ENCODE results near the gene DIRAS2. TPM values are rescaled to one million over a fixed set of nuclear protein-coding genes. Genes with fewer than 3 reads are reported as not detected.
A peak's percentile ranks its signal among the peaks of the same experiment; 100 is the strongest.

The DIRAS2 gene
- under 1 TPM in 1 of 2 donors, not detected in 1; 0.05 TPM for total RNA-seq
- under 1 TPM; 0.43 to 0.79 (median 0.58) TPM for polyA plus RNA-seq (ENCODE audit: insufficient read length in 6 of 6)
- long read RNA-seq, donor 1, result 0 reads
- long read RNA-seq, donor 2, result 0 reads
- long read RNA-seq, donor 3, result 0 reads
- long read RNA-seq, donor 4, result 0 reads
- long read RNA-seq, donor 5, full-length matches to known transcripts, result 1 of 1 reads
- long read RNA-seq, donor 5, partial matches to known transcripts, result 0 of 1 reads
- long read RNA-seq, donor 5, other reads (novel, unspliced or antisense), result 0 of 1 reads
- long read RNA-seq, donor 6, result 0 reads
- long read RNA-seq, donor 7, full-length matches to known transcripts, result 1 of 1 reads
- long read RNA-seq, donor 7, partial matches to known transcripts, result 0 of 1 reads
- long read RNA-seq, donor 7, other reads (novel, unspliced or antisense), result 0 of 1 reads
- long read RNA-seq, donor 8, result 0 reads
- long read RNA-seq, donor 9, result 0 reads
- long read RNA-seq, donor 10, result 0 reads
- long read RNA-seq, donor 11, full-length matches to known transcripts, result 12 of 12 reads
- long read RNA-seq, donor 11, partial matches to known transcripts, result 0 of 12 reads
- long read RNA-seq, donor 11, other reads (novel, unspliced or antisense), result 0 of 12 reads
- long read RNA-seq, donor 12, result 0 reads

GRCh38 chr9:90642570-90643539 lies at the start of gene DIRAS2:
Gene DIRAS2, minus strand, starts transcription at chr9:90642824. Its CDS starts 28,997 bp downstream, at chr9:90613827.
- ATAC-seq, result peak; percentile 97
- intact Hi-C loops (cut with DNase I), result no loop called here

DNA sequence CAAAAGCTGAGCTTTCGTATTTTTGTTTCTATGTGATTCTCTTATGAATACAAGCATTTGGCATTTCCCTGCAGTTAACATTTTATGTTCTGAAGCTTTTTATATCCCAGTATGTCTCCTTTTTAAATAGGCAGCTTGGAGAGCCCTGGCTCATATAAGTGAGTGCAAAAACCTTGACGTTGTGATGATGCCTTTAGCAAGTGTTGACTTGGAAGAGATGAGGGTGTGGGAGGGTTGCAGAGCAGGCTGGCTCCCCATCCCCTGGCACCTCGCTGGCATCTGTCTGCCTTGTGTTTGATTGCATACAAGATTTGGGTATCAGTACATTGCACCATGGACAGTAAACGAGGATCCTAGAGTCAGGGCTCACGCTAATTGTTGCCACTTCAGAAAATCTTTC lies 42.1 kb upstream of the DIRAS2 start:
- Histone ChIP-seq H3K9me3 (peaks cover 0 to 4% of the 10 kb centered on the region in 2 donors), H3K27me3 (no peaks in the 10 kb centered on the region), H3K36me3 (no peaks in the 10 kb centered on the region), H3K4me3 (no peak overlapping the region), H3K4me1 (no peaks in the 10 kb centered on the region), H3K27ac (no peak overlapping the region)
- TF ChIP-seq, protein P1, sequence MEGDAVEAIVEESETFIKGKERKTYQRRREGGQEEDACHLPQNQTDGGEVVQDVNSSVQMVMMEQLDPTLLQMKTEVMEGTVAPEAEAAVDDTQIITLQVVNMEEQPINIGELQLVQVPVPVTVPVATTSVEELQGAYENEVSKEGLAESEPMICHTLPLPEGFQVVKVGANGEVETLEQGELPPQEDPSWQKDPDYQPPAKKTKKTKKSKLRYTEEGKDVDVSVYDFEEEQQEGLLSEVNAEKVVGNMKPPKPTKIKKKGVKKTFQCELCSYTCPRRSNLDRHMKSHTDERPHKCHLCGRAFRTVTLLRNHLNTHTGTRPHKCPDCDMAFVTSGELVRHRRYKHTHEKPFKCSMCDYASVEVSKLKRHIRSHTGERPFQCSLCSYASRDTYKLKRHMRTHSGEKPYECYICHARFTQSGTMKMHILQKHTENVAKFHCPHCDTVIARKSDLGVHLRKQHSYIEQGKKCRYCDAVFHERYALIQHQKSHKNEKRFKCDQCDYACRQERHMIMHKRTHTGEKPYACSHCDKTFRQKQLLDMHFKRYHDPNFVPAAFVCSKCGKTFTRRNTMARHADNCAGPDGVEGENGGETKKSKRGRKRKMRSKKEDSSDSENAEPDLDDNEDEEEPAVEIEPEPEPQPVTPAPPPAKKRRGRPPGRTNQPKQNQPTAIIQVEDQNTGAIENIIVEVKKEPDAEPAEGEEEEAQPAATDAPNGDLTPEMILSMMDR (IDR thresholded peaks at IDR 0.05), result no peak
- ATAC-seq, result no peak
- DNase-seq, result no peak
- intact Hi-C loops (cut with DNase I), result no loop called here

More at GRCh38 chr9:90642570-90643539, at the start of gene DIRAS2:
- peak within 1 kb of the TSS; percentile 9 to 30 for H3K4me3 ChIP-seq
- H3K4me1 ChIP-seq, result peaks cover 0 to 8% of the 10 kb centered on the region in 2 donors
- no peaks in the 10 kb centered on the region for H3K9me3 ChIP-seq
- peak; percentile 41 to 88 (median 50) for DNase-seq
- no peaks in the 10 kb centered on the region for H3K36me3 ChIP-seq
- H3K27ac ChIP-seq, result no peak within 1 kb of the TSS
- TF ChIP-seq, protein P1 (IDR thresholded peaks at IDR 0.05), result peak in 1 of 2 donors; percentile 27
- peaks cover 24 to 70% of the 10 kb centered on the region in 2 donors for H3K27me3 ChIP-seq

GRCh38 chr9:90684106-90684505 lies 41.5 kb upstream of the DIRAS2 start:
- TF ChIP-seq, protein P1 (IDR thresholded peaks at IDR 0.05), result no peak
- no peaks in the 10 kb centered on the region for H3K4me1 ChIP-seq
- peaks cover 0 to 4% of the 10 kb centered on the region in 2 donors for H3K9me3 ChIP-seq
- DNase-seq (no peak), ATAC-seq (no peak)
- intact Hi-C loops (cut with DNase I), result no loop called here
- H3K27me3 ChIP-seq, result no peaks in the 10 kb centered on the region
- H3K36me3 ChIP-seq, result no peaks in the 10 kb centered on the region
- H3K4me3 ChIP-seq, result no peak overlapping the region
- H3K27ac ChIP-seq, result no peak overlapping the region

- no peaks in the 10 kb centered on the region for H3K4me1 ChIP-seq
- no peaks in the 10 kb centered on the region for H3K27me3 ChIP-seq
- intact Hi-C loops (cut with DNase I), result no loop called here
- DNase-seq (no peak), ATAC-seq (no peak)
- H3K36me3 ChIP-seq, result no peaks in the 10 kb centered on the region
- no peak overlapping the region for H3K27ac ChIP-seq
- H3K9me3 ChIP-seq, result no peaks in the 10 kb centered on the region
- TF ChIP-seq, protein P1 (IDR thresholded peaks at IDR 0.05), result no peak
- no peak overlapping the region for H3K4me3 ChIP-seq
Measured at GRCh38 chr9:90680534-90680933, 37.9 kb upstream of the DIRAS2 start.

All from left lung (tissue), 14 donors.